ENCODE measurements around the gene MTMR8. TPM values are rescaled to one million over a fixed set of nuclear protein-coding genes. Genes with fewer than 3 reads are reported as not detected.

The MTMR8 gene
- total RNA-seq, 1 donor: 0.27 TPM

GRCh38 chrX:64352081-64352480 is 43.2 kb downstream of the MTMR8 start:
- H3K4me3 ChIP-seq (ENCODE audit: low read depth, low read length): no peak overlapping the region
- TF ChIP-seq, protein P1, sequence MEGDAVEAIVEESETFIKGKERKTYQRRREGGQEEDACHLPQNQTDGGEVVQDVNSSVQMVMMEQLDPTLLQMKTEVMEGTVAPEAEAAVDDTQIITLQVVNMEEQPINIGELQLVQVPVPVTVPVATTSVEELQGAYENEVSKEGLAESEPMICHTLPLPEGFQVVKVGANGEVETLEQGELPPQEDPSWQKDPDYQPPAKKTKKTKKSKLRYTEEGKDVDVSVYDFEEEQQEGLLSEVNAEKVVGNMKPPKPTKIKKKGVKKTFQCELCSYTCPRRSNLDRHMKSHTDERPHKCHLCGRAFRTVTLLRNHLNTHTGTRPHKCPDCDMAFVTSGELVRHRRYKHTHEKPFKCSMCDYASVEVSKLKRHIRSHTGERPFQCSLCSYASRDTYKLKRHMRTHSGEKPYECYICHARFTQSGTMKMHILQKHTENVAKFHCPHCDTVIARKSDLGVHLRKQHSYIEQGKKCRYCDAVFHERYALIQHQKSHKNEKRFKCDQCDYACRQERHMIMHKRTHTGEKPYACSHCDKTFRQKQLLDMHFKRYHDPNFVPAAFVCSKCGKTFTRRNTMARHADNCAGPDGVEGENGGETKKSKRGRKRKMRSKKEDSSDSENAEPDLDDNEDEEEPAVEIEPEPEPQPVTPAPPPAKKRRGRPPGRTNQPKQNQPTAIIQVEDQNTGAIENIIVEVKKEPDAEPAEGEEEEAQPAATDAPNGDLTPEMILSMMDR (IDR thresholded peaks at IDR 0.05; ENCODE audit: insufficient read depth, low read length): no peak
- no peak for DNase-seq (ENCODE audit: low read depth)

DNA sequence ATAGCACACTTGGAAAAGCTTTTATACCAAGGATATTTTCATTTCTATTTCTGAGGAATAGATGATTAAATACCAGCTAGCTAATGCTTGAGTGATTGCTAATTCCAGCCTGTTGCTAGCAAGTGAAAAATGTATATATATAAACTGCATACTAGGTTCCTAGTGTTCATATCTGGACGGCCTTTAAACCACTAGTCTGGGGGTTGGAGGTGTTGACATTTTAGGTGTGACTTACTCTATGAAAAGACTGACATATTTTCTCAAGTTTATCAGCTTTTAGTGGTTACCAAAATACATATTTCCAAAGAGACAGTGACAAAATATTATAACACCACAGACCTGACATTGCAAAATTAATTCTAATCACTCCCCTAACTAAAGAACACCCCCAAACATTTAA is 44.7 kb downstream of the MTMR8 start:
- TF ChIP-seq, protein P1 (IDR thresholded peaks at IDR 0.05; ENCODE audit: insufficient read depth, low read length): no peak
- no peak overlapping the region for H3K4me3 ChIP-seq (ENCODE audit: low read depth, low read length)
- DNase-seq (ENCODE audit: low read depth): no peak

DNA sequence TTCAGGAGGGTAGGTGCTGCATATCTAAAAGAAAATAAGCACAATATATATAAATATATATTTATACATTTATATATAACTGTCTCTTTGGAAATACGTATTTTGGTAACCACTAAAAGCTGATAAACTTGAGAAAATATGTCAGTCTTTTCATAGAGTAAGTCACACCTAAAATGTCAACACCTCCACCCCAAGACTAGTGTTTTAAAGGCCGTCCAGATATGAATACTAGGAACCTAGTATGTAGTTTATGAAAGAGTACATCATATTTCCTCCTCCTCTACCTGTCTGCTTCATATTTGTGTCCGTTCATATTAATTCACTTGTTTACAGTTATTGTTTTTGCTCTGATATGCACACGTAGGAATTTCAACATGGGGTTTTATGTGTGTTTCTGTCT is 45.2 kb downstream of the MTMR8 start:
- TF ChIP-seq, protein P1 (IDR thresholded peaks at IDR 0.05; ENCODE audit: insufficient read depth, low read length): no peak
- DNase-seq (ENCODE audit: low read depth): no peak
- H3K4me3 ChIP-seq (ENCODE audit: low read depth, low read length): no peak overlapping the region

DNA sequence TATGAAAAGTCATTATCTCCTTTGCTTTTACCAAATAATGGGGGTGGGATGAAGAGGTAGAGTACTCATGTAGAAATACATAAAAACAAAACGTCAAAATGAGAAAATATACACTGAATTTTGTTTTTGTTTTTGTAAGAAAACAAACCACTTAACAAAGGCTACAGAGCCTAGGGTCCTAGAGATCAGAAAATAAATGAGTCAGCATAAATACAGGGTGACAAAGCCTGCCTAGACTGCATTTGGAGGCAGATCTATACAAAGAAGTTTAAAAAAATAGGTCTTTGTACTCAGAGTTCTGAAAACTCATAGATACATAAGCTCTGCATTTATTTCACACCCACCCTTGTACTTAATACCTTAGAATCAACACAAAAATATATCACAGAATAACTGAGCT is 52.4 kb downstream of the MTMR8 start:
- DNase-seq (ENCODE audit: low read depth): no peak
- TF ChIP-seq, protein P1 (IDR thresholded peaks at IDR 0.05; ENCODE audit: insufficient read depth, low read length): no peak

GRCh38 chrX:64338296-64338695 is 57.0 kb downstream of the MTMR8 start:
- H3K4me3 ChIP-seq (ENCODE audit: low read depth, low read length): no peak overlapping the region
- no peak for DNase-seq (ENCODE audit: low read depth)
- TF ChIP-seq, protein P1 (IDR thresholded peaks at IDR 0.05; ENCODE audit: insufficient read depth, low read length): no peak

More for the DNA sequence above, 52.4 kb downstream of the MTMR8 start:
- H3K4me3 ChIP-seq (ENCODE audit: low read depth, low read length): no peak overlapping the region

DNA sequence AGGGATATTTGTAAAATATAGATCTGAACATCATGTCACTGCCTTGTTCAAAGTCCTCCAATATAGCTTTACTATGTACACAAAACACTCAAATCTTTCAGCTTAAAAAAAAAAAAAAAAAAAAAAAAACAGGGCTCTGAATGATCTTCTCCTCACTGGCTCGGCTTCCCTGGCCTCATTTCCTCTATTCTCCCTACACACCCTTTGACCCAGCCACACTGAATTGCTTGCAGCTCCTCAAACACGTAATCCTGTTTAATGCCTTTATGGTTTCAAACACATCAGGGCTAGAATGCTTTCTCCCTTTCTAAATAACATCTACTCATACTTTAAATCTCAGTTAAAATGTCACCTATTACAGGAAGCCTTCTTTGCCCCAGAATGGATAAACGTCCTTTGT is 60.8 kb downstream of the MTMR8 start:
- TF ChIP-seq, protein P1 (IDR thresholded peaks at IDR 0.05; ENCODE audit: insufficient read depth, low read length): no peak
- H3K4me3 ChIP-seq (ENCODE audit: low read depth, low read length): no peak overlapping the region
- no peak for DNase-seq (ENCODE audit: low read depth)

DNA sequence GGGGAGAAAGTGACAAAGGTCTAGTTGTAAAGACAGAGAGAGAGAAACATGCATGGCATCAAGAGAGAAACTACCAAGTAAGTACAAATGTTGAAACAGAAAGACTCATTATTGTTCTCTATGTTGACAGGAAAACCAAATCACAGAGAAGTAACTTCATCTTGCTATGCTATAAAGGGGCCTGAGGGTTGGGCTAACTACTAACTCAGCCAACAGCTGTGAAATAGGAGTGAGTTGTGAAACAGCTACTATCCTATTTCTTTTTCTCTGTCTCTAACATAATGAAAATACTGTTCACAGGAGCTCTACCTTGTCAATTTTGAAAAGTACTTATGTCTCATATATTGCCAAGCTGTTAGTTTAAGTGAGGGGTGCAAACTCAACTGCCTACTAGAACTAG is 65.0 kb downstream of the MTMR8 start:
- no peak overlapping the region for H3K4me3 ChIP-seq (ENCODE audit: low read depth, low read length)
- TF ChIP-seq, protein P1 (IDR thresholded peaks at IDR 0.05; ENCODE audit: insufficient read depth, low read length): no peak
- DNase-seq (ENCODE audit: low read depth): no peak

Measured in fibroblast of the aortic adventitia (primary cell).